Measurements from ENCODE around the gene HPS6.
A peak's percentile ranks its signal among the peaks of the same experiment; 100 is the strongest.
"Not testable (repeated sequence)": the region's sequence is repeated elsewhere in the genome, so short reads cannot be mapped to it uniquely, and the experiment has no call there.

Gene HPS6

GRCh38 chr10:102064868-102065560 is at the start of gene HPS6:
Gene HPS6 (plus strand): TSS chr10:102065349. CDS start chr10:102065475, 126 bp downstream.
- peak; percentile 92 for DNase-seq

- no peak for DNase-seq
Measured at GRCh38 chr10:102016416-102016815, 48.7 kb upstream of the HPS6 start.

GRCh38 chr10:102017295-102017694 is 47.9 kb upstream of the HPS6 start:
- DNase-seq: no peak

GRCh38 chr10:102020938-102021337 is 44.2 kb upstream of the HPS6 start:
- no peak for DNase-seq

- no peak for DNase-seq
Measured at GRCh38 chr10:102024799-102025198, 40.4 kb upstream of the HPS6 start.

GRCh38 chr10:102027261-102027660 is 37.9 kb upstream of the HPS6 start:
- DNase-seq: no peak

- no peak for DNase-seq
Measured at GRCh38 chr10:102033787-102034186, 31.4 kb upstream of the HPS6 start.

- DNase-seq: not testable (repeated sequence)
Measured at GRCh38 chr10:102035807-102036206, 29.3 kb upstream of the HPS6 start.

GRCh38 chr10:102038410-102038809 is 26.7 kb upstream of the HPS6 start:
- no peak for DNase-seq

- DNase-seq: no peak
Measured at GRCh38 chr10:102040305-102041050, 24.7 kb upstream of the HPS6 start.

GRCh38 chr10:102045292-102045691 is 19.9 kb upstream of the HPS6 start:
- no peak for DNase-seq

GRCh38 chr10:102046095-102046494 is 19.1 kb upstream of the HPS6 start:
- no peak for DNase-seq

GRCh38 chr10:102054881-102055646 is 10.1 kb upstream of the HPS6 start:
- not testable (repeated sequence) for DNase-seq

GRCh38 chr10:102055647-102056419 is 9.3 kb upstream of the HPS6 start, which contains the start of gene ARMH3:
Gene ARMH3 (minus strand): TSS chr10:102056173. CDS start chr10:102040114, 16,059 bp downstream.
- DNase-seq: peak; percentile 96

GRCh38 chr10:102059987-102060386 is 5.2 kb upstream of the HPS6 start:
- no peak for DNase-seq

GRCh38 chr10:102064503-102064867 is 664 bp upstream of the HPS6 start:
- no peak for DNase-seq

- peak; percentile 45 for DNase-seq
Measured at GRCh38 chr10:102065561-102066398, 631 bp downstream of the HPS6 start.

- DNase-seq: no peak
Measured at GRCh38 chr10:102066399-102067088, 1.4 kb downstream of the HPS6 start.

GRCh38 chr10:102067091-102067916 is 2.2 kb downstream of the HPS6 start:
- no peak for DNase-seq

- no peak for DNase-seq
Measured at GRCh38 chr10:102068216-102068615, 3.1 kb downstream of the HPS6 start.

Data from femur (tissue), 1 donor.